NCI-H524 treated with DMSO at 0.1 percent for 48 hours (cell line): ENCODE measurements around the gene PRRT3.
"Not testable (repeated sequence)": the region's sequence is repeated elsewhere in the genome, so short reads cannot be mapped to it uniquely, and the experiment has no call there.

Experiments used
- DNase-seq: peaks from one replicate; lab custom pipeline; 2025; lab: John Stamatoyannopoulos, UW

Gene PRRT3

GRCh38 chr3:9897408-9898372 is 54.5 kb downstream of the PRRT3 start:
- DNase-seq: no peak

GRCh38 chr3:9896755-9897407 is 55.3 kb downstream of the PRRT3 start:
- not testable (repeated sequence) for DNase-seq

DNA sequence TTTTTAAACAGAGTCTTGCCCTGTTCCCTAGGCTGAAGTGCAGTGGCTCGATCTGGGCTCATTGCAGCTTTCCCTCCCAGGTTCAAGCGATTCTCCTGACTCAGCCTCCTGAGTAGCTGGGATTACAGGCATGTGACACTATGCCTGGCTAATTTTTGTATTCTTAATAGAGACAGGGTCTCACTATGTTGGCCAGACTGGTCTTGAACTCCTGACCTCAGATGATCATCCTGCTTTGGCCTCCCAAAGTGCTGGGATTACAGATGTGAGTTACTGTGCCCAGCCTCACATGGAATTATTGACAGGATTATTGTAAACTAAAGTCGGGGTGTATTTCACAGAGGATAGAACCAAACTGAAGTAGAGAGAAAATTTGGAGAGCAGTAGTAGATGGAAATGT is 56.5 kb downstream of the PRRT3 start:
- DNase-seq: not testable (repeated sequence)
